ENCODE results near the gene ABLIM2. TPM values are rescaled to one million over a fixed set of nuclear protein-coding genes. Genes with fewer than 3 reads are reported as not detected.

ABLIM2 gene
- polyA plus RNA-seq, 1 donor from 2014 or later: 1.3 TPM

- H3K9me3 Mint-ChIP-seq: peaks cover 0 to 1% (median 0%) of the 10 kb centered on the region in 3 donors
- H3K27me3 Mint-ChIP-seq: peaks cover 6% of the 10 kb centered on the region
- no peak overlapping the region for H3K4me3 Mint-ChIP-seq
- H3K27ac Mint-ChIP-seq: no peak overlapping the region
- H3K36me3 Mint-ChIP-seq: no peaks in the 10 kb centered on the region
- H3K4me1 Mint-ChIP-seq: no peaks in the 10 kb centered on the region
Observed at GRCh38 chr4:8000721-8001491, 157.7 kb downstream of the ABLIM2 start.

DNA sequence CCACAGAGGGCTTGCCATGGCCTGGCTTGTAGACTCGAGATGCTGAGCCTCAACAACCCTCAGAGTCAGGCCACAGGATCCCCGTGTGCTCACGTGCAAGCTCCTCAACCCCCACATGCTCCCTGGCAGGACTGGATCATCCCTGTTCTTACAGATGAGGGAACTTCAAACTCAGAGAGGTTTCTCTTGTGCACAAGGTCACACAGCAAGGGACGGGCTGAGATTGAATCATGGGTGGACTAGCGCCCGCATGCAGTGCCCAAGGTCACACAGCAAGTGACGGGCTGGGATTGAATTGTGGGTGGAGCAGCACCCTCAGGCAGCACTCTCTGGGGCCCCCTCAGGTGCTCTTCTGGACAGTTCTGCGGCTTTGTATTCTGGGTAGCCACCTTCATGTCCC, 158.4 kb downstream of the ABLIM2 start:
- no peak overlapping the region for H3K27ac Mint-ChIP-seq
- H3K4me1 Mint-ChIP-seq: no peaks in the 10 kb centered on the region
- H3K4me3 Mint-ChIP-seq: no peak overlapping the region
- H3K27me3 Mint-ChIP-seq: peaks cover 6% of the 10 kb centered on the region
- H3K9me3 Mint-ChIP-seq: peaks cover 0 to 3% (median 0%) of the 10 kb centered on the region in 3 donors
- no peaks in the 10 kb centered on the region for H3K36me3 Mint-ChIP-seq

DNA sequence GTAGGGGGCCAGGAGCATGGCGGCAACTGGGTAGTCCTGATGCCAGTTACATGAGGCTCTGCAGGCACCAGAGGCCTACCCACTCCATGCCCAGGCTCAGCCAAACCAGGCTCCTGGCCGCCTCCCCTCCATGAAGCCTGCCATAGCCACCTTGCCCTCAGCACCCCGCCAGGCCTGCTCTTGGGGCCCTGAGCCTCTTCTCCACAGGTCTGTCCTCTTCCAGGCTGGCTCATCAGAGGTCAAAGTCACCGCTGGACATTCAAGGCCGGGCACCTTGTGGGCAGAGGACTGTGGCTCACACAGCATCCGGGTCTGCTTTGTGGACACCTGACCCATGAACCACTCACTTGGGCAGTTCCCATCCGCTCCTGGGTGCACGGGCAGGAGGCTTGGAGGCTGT, 158.9 kb downstream of the ABLIM2 start:
- Mint-ChIP-seq H3K36me3 (no peaks in the 10 kb centered on the region), H3K27me3 (peaks cover 6% of the 10 kb centered on the region), H3K27ac (peak overlapping the region in 1 of 3 donors; percentile 67), H3K4me1 (no peaks in the 10 kb centered on the region), H3K9me3 (peaks cover 0 to 3% (median 0%) of the 10 kb centered on the region in 3 donors), H3K4me3 (no peak overlapping the region)

GRCh38 chr4:7999279-7999678, 159.3 kb downstream of the ABLIM2 start:
- peaks cover 0 to 3% (median 0%) of the 10 kb centered on the region in 3 donors for H3K9me3 Mint-ChIP-seq

GRCh38 chr4:7998447-7998846, 160.2 kb downstream of the ABLIM2 start:
- no peak overlapping the region for H3K4me3 Mint-ChIP-seq
- H3K27ac Mint-ChIP-seq: no peak overlapping the region
- no peaks in the 10 kb centered on the region for H3K4me1 Mint-ChIP-seq
- peaks cover 4% of the 10 kb centered on the region for H3K27me3 Mint-ChIP-seq
- no peaks in the 10 kb centered on the region for H3K36me3 Mint-ChIP-seq
- peaks cover 0 to 3% (median 0%) of the 10 kb centered on the region in 3 donors for H3K9me3 Mint-ChIP-seq

More at GRCh38 chr4:7999279-7999678, 159.3 kb downstream of the ABLIM2 start:
- Mint-ChIP-seq H3K27me3 (peaks cover 6% of the 10 kb centered on the region), H3K4me3 (no peak overlapping the region), H3K4me1 (no peaks in the 10 kb centered on the region), H3K36me3 (no peaks in the 10 kb centered on the region), H3K27ac (peak overlapping the region in 1 of 3 donors; percentile 67)

GRCh38 chr4:7995866-7996265, 162.7 kb downstream of the ABLIM2 start:
- no peak overlapping the region for H3K27ac Mint-ChIP-seq
- H3K4me3 Mint-ChIP-seq: peak overlapping the region in 1 of 4 donors; percentile 39
- H3K9me3 Mint-ChIP-seq: peaks cover 0 to 3% (median 0%) of the 10 kb centered on the region in 3 donors
- H3K36me3 Mint-ChIP-seq: no peaks in the 10 kb centered on the region
- H3K4me1 Mint-ChIP-seq: no peaks in the 10 kb centered on the region
- H3K27me3 Mint-ChIP-seq: peaks cover 11% of the 10 kb centered on the region

DNA sequence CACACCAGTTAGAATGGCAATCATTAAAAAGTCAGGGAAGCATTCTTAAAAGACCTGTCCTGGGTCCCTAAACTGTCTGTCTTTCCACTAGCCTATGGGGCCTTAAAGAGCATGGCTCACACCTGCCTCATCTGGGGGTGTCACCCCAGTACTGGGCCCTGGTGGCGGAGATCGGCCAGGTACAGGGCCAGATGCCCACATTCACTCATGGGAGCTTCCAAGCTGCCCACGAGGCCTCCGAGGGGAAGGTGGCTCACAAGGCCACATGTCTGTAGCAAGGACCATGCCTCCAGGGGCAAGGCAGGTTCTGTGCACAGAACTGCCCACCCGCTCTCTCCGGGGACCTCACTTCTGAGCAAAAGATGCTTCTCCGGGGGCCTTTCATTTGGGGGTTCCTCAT, 163.5 kb downstream of the ABLIM2 start:
- Mint-ChIP-seq H3K36me3 (peaks cover 5% of the 10 kb centered on the region), H3K27me3 (peaks cover 11% of the 10 kb centered on the region), H3K9me3 (peaks cover 0 to 6% (median 0%) of the 10 kb centered on the region in 3 donors), H3K4me3 (no peak overlapping the region), H3K4me1 (no peaks in the 10 kb centered on the region), H3K27ac (no peak overlapping the region)

DNA sequence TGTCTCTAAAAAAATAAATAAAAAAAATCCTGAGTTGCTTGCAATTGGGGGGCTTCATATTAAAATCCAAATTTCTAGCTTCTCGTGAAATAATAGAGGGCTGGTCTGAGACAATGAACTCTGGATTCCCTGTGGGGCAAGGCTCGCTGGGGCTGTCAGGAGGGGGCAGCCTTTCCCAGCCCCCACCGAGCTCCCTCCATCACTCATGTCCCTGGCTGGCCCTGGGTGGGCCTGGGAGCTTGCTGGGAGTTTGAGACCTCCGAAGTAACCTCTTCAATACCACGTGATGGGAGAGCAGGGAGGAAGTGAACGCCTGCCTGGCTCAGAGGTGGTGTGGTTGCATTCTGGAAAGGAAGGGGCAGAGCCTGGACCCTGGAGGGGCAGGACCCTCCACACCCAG, 164.9 kb downstream of the ABLIM2 start:
- Mint-ChIP-seq H3K4me1 (no peaks in the 10 kb centered on the region), H3K4me3 (no peak overlapping the region), H3K27me3 (peaks cover 11% of the 10 kb centered on the region), H3K27ac (no peak overlapping the region), H3K36me3 (peaks cover 8% of the 10 kb centered on the region), H3K9me3 (peaks cover 1 to 10% (median 7%) of the 10 kb centered on the region in 3 donors)

DNA sequence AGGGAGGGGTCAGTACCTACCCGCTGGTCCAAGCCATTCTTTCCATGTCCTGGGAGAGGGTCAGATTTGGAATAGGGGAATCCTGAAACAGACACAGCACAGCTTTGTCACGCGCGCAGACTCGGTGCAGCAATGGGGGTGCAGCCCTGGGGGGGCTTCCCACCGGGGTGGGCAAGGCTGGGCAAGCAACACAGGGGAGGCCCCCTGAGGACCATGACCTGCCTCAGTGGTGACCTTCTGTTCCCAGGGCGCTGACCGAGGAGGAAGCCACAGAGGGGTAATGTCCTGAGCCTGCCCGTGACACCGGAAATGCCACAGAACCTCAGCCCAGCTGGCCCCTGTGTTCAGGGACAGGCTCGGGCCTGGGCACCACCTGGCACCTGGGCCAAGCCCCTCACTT, 165.8 kb downstream of the ABLIM2 start:
- H3K27me3 Mint-ChIP-seq: peaks cover 11% of the 10 kb centered on the region
- H3K9me3 Mint-ChIP-seq: peaks cover 1 to 8% (median 7%) of the 10 kb centered on the region in 3 donors
- no peak overlapping the region for H3K27ac Mint-ChIP-seq
- H3K36me3 Mint-ChIP-seq: peaks cover 8% of the 10 kb centered on the region
- H3K4me3 Mint-ChIP-seq: no peak overlapping the region
- no peaks in the 10 kb centered on the region for H3K4me1 Mint-ChIP-seq

GRCh38 chr4:7990807-7991459, 167.7 kb downstream of the ABLIM2 start:
- Mint-ChIP-seq H3K36me3 (peaks cover 8% of the 10 kb centered on the region), H3K27ac (no peak overlapping the region), H3K27me3 (peaks cover 14% of the 10 kb centered on the region), H3K4me1 (no peaks in the 10 kb centered on the region), H3K9me3 (peaks cover 1 to 8% (median 7%) of the 10 kb centered on the region in 3 donors), H3K4me3 (peak overlapping the region in 1 of 4 donors; percentile 17)

GRCh38 chr4:7989654-7990053, 169.0 kb downstream of the ABLIM2 start:
- no peaks in the 10 kb centered on the region for H3K4me1 Mint-ChIP-seq
- H3K9me3 Mint-ChIP-seq: peaks cover 1 to 7% (median 7%) of the 10 kb centered on the region in 3 donors
- H3K27ac Mint-ChIP-seq: no peak overlapping the region
- peaks cover 8% of the 10 kb centered on the region for H3K36me3 Mint-ChIP-seq
- H3K4me3 Mint-ChIP-seq: no peak overlapping the region
- peaks cover 17% of the 10 kb centered on the region for H3K27me3 Mint-ChIP-seq

GRCh38 chr4:7988437-7988836, 170.2 kb downstream of the ABLIM2 start:
- H3K4me3 Mint-ChIP-seq: peak overlapping the region in 1 of 4 donors; percentile 60
- H3K9me3 Mint-ChIP-seq: peaks cover 1 to 7% (median 7%) of the 10 kb centered on the region in 3 donors
- peaks cover 17% of the 10 kb centered on the region for H3K27me3 Mint-ChIP-seq
- peaks cover 8% of the 10 kb centered on the region for H3K36me3 Mint-ChIP-seq
- peaks cover 0 to 1% (median 0%) of the 10 kb centered on the region in 3 donors for H3K4me1 Mint-ChIP-seq
- H3K27ac Mint-ChIP-seq: no peak overlapping the region

DNA sequence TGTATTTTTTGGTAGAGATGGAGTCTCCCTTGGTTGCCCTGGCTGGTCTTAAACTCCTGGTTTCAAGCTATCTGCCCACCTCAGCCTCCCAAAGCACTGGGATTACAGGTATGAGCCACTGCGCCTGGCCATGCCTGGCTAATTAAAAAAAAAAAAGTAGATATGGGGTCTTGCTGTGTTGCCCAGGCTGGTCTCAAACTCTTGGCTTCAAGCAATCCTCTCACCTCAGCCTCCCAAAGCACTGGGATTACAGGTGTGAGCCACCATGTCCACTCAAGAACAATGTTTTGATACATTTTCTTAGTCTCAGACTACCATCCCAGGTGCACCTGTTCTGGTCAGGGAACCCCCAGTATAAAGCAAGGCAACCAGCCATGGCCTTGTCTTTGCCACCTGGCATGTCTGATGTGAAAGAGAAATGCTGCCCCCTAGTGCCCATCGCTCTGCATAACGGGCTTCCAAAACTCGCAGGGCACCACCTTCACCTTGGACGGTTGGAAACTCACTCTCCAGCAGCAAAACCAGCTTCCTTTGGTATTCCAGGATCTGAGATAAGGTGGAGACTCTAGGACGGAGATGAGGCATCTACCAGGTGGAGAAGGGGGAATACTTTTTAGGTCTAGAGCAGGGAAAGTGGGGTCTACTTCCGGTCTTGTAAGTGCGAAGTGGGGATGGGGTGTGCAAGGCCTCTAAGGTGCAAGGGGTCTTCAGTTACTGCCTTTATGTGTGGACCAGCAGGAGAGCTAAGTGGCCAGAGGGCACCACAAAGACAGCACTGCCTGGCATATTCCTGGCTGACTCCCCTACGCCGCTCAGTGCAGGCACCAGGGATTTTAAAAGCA, 171.2 kb downstream of the ABLIM2 start:
- peaks cover 0 to 1% (median 0%) of the 10 kb centered on the region in 3 donors for H3K4me1 Mint-ChIP-seq
- peak overlapping the region in 1 of 4 donors; percentile 52 for H3K4me3 Mint-ChIP-seq
- H3K36me3 Mint-ChIP-seq: peaks cover 8% of the 10 kb centered on the region
- peaks cover 1 to 7% (median 7%) of the 10 kb centered on the region in 3 donors for H3K9me3 Mint-ChIP-seq
- peaks cover 16% of the 10 kb centered on the region for H3K27me3 Mint-ChIP-seq
- H3K27ac Mint-ChIP-seq: no peak overlapping the region

GRCh38 chr4:7985891-7986441, 172.6 kb downstream of the ABLIM2 start:
- peaks cover 6% of the 10 kb centered on the region for H3K27me3 Mint-ChIP-seq
- peaks cover 8% of the 10 kb centered on the region for H3K36me3 Mint-ChIP-seq
- peaks cover 1 to 7% (median 7%) of the 10 kb centered on the region in 3 donors for H3K9me3 Mint-ChIP-seq
- H3K4me3 Mint-ChIP-seq: no peak overlapping the region
- H3K4me1 Mint-ChIP-seq: peaks cover 0 to 2% (median 0%) of the 10 kb centered on the region in 3 donors
- no peak overlapping the region for H3K27ac Mint-ChIP-seq

Measured in IgD-negative memory B cell (primary cell).